ENCODE results near the gene CHD6. TPM values are rescaled to one million over a fixed set of nuclear protein-coding genes. Genes with fewer than 3 reads are reported as not detected.
A peak's percentile ranks its signal among the peaks of the same experiment; 100 is the strongest.

CHD6 gene
- total RNA-seq, 5 donors from 2014 or later (not counting 1 experiment from before 2014, with no cell fraction given), result 68.4 to 105 (median 74.9) TPM

DNA sequence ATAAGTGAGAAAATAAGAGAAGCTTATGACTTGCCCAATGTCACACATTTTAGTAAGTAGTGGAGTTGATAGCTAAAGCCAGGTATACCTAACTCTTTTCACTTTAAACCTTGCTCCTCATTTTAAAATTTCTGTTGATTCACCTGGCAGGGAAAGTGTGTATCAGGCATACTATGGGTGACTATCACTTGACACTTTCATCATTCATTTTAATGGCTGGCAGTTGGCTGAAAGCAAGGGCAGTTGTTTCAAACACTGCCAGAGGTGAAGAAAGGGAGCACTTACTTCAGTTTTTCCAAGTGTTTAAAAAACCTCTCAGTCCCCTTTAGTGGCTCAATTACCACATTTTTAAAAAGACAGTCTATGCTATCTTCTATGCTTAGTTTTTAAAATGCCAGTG, 173.4 kb downstream of the CHD6 start:
- Histone ChIP-seq H3K4me1 (ENCODE audit: control insufficient read depth in 1 of 2, extremely low read depth in 1 of 2, insufficient read depth in 2 of 2, low read length in 2 of 2) (no peaks in the 10 kb centered on the region), H3K27me3 (replicated peaks in 1 of 2; ENCODE audit: control insufficient read depth in 2 of 2, extremely low read depth in 1 of 2, insufficient read depth in 2 of 2, low read length in 1 of 2) (no peaks in the 10 kb centered on the region), H3K27ac (ENCODE audit: low read length) (no peak overlapping the region), H3K4me3 (ENCODE audit: control insufficient read depth in 1 of 2, extremely low read depth in 1 of 2, low read length in 1 of 2) (no peak overlapping the region), H3K36me3 (ENCODE audit: control insufficient read depth in 2 of 2, extremely low read depth in 1 of 2, insufficient read depth in 1 of 2, low read length in 1 of 2) (peaks cover 5 to 85% of the 10 kb centered on the region in 2 donors), H3K9me3 (no peaks in the 10 kb centered on the region)
- H3K27me3 Mint-ChIP-seq, result no peaks in the 10 kb centered on the region
- H3K4me1 Mint-ChIP-seq, result no peaks in the 10 kb centered on the region
- ChIA-PET POLR2A (no interaction called here), CTCF (no interaction called here)
- DNase-seq (no peak), ATAC-seq (replicated peaks in 1 of 4) (no peak)
- H3K27ac Mint-ChIP-seq, result no peak overlapping the region
- no peaks in the 10 kb centered on the region for H3K9me3 Mint-ChIP-seq
- H3K4me3 Mint-ChIP-seq, result no peak overlapping the region
- H3K36me3 Mint-ChIP-seq, result peaks cover 80% of the 10 kb centered on the region

GRCh38 chr20:41443691-41444090, 174.5 kb downstream of the CHD6 start:
- Mint-ChIP-seq H3K4me3 (no peak overlapping the region), H3K36me3 (peaks cover 83% of the 10 kb centered on the region), H3K9me3 (no peaks in the 10 kb centered on the region), H3K27me3 (no peaks in the 10 kb centered on the region), H3K27ac (peak overlapping the region; percentile 29 to 40), H3K4me1 (peaks cover 0 to 3% (median 1%) of the 10 kb centered on the region in 3 donors)
- ChIA-PET CTCF (no interaction called here), POLR2A (no interaction called here)
- Histone ChIP-seq H3K9me3 (no peaks in the 10 kb centered on the region), H3K27me3 (replicated peaks in 1 of 2; ENCODE audit: control insufficient read depth in 2 of 2, extremely low read depth in 1 of 2, insufficient read depth in 2 of 2, low read length in 1 of 2) (no peaks in the 10 kb centered on the region), H3K27ac (ENCODE audit: low read length) (no peak overlapping the region), H3K4me3 (ENCODE audit: control insufficient read depth in 1 of 2, extremely low read depth in 1 of 2, low read length in 1 of 2) (no peak overlapping the region), H3K36me3 (ENCODE audit: control insufficient read depth in 2 of 2, extremely low read depth in 1 of 2, insufficient read depth in 1 of 2, low read length in 1 of 2) (peaks cover 5 to 85% of the 10 kb centered on the region in 2 donors), H3K4me1 (ENCODE audit: control insufficient read depth in 1 of 2, extremely low read depth in 1 of 2, insufficient read depth in 2 of 2, low read length in 2 of 2) (no peaks in the 10 kb centered on the region)
- DNase-seq (no peak), ATAC-seq (replicated peaks in 1 of 4) (no peak)

DNA sequence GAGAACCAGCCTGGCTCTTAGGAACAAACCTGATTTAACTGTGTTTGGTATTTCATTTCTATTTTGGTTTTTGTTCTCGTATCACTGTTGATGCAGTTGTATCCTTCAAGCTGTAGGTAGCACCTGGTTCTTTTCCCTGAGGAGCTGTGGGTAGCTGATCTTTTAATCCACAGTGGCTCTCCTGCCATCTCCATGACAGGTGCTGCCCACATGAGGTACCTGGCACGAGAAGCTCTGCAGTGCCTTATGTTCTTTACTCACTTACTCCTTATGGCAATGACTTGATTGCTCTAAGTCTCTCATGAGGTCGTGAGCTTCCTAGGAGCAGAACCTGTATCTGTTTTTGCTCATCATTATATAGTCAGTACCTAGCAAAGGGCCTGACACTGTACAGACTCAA, 177.3 kb downstream of the CHD6 start:
- ChIA-PET POLR2A (no interaction called here), CTCF (no interaction called here)
- H3K36me3 ChIP-seq (ENCODE audit: control insufficient read depth in 2 of 2, extremely low read depth in 1 of 2, insufficient read depth in 1 of 2, low read length in 1 of 2), result peaks cover 0 to 60% of the 10 kb centered on the region in 2 donors

DNA sequence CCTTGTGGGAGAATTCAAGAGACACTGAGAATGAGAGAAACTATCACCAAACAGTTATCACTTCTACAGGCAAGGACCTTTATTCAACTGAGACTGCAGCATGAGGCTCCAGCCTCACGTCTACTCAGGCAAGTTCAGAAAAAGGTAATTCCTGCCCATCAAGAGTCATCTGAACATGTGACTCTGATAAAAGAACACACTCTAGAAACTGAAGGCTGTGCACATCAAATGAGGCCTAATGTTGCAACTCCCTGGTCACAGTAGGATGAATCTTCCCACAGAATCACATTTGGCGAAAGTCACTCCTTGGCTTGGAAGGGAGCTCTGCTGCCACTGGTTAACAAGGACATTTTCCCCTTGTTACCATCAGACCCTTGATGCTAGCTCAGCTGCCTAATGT, 180.3 kb downstream of the CHD6 start:
- no peaks in the 10 kb centered on the region for H3K27me3 Mint-ChIP-seq
- Histone ChIP-seq H3K27ac (ENCODE audit: low read length) (no peak overlapping the region), H3K27me3 (replicated peaks in 1 of 2; ENCODE audit: control insufficient read depth in 2 of 2, extremely low read depth in 1 of 2, insufficient read depth in 2 of 2, low read length in 1 of 2) (no peaks in the 10 kb centered on the region), H3K9me3 (no peaks in the 10 kb centered on the region), H3K4me3 (ENCODE audit: control insufficient read depth in 1 of 2, extremely low read depth in 1 of 2, low read length in 1 of 2) (no peak overlapping the region), H3K36me3 (ENCODE audit: control insufficient read depth in 2 of 2, extremely low read depth in 1 of 2, insufficient read depth in 1 of 2, low read length in 1 of 2) (peaks cover 0 to 38% of the 10 kb centered on the region in 2 donors), H3K4me1 (ENCODE audit: control insufficient read depth in 1 of 2, extremely low read depth in 1 of 2, insufficient read depth in 2 of 2, low read length in 2 of 2) (peaks cover 0 to 15% of the 10 kb centered on the region in 2 experiments)
- H3K4me3 Mint-ChIP-seq, result no peak overlapping the region
- H3K27ac Mint-ChIP-seq, result peak overlapping the region; percentile 36 to 66
- no peak for DNase-seq
- peaks cover 37 to 53% (median 48%) of the 10 kb centered on the region in 3 donors for H3K4me1 Mint-ChIP-seq
- no peaks in the 10 kb centered on the region for H3K9me3 Mint-ChIP-seq
- CTCF ChIA-PET, result no interaction called here
- 71% methylated on average over 1 of the region's 2 CpGs for WGBS (ENCODE audit: insufficient coverage)
- ATAC-seq (replicated peaks in 1 of 4), result peak in 2 of 4 experiments; percentile 17 to 48
- H3K36me3 Mint-ChIP-seq, result peaks cover 79% of the 10 kb centered on the region
- POLR2A ChIA-PET, result interaction anchor here in 1 of 2 donors (0.8 kb wide), 1 partner anchor 565 kb away, joined by 3 read pairs; no protein-coding TSS in a partner anchor

More for the DNA sequence above, 177.3 kb downstream of the CHD6 start:
- H3K4me1 ChIP-seq (ENCODE audit: control insufficient read depth in 1 of 2, extremely low read depth in 1 of 2, insufficient read depth in 2 of 2, low read length in 2 of 2), result peaks cover 0 to 15% of the 10 kb centered on the region in 2 experiments
- H3K27me3 ChIP-seq (replicated peaks in 1 of 2; ENCODE audit: control insufficient read depth in 2 of 2, extremely low read depth in 1 of 2, insufficient read depth in 2 of 2, low read length in 1 of 2), result no peaks in the 10 kb centered on the region
- H3K4me3 Mint-ChIP-seq, result no peak overlapping the region
- no peak for ATAC-seq (replicated peaks in 1 of 4)
- H3K36me3 Mint-ChIP-seq, result peaks cover 73% of the 10 kb centered on the region
- 70% methylated on average over 2 of the region's 3 CpGs for WGBS (ENCODE audit: insufficient coverage)
- no peaks in the 10 kb centered on the region for H3K9me3 Mint-ChIP-seq
- no peak overlapping the region for H3K4me3 ChIP-seq (ENCODE audit: control insufficient read depth in 1 of 2, extremely low read depth in 1 of 2, low read length in 1 of 2)
- H3K27ac Mint-ChIP-seq, result peak overlapping the region; percentile 66 to 82
- no peaks in the 10 kb centered on the region for H3K9me3 ChIP-seq
- DNase-seq, result no peak
- no peaks in the 10 kb centered on the region for H3K27me3 Mint-ChIP-seq
- H3K4me1 Mint-ChIP-seq, result peaks cover 24 to 29% (median 29%) of the 10 kb centered on the region in 3 donors
- H3K27ac ChIP-seq (ENCODE audit: low read length), result no peak overlapping the region

GRCh38 chr20:41436679-41437078, 181.5 kb downstream of the CHD6 start:
- H3K4me1 ChIP-seq (ENCODE audit: control insufficient read depth in 1 of 2, extremely low read depth in 1 of 2, insufficient read depth in 2 of 2, low read length in 2 of 2), result peaks cover 4 to 15% of the 10 kb centered on the region in 2 experiments
- Mint-ChIP-seq H3K36me3 (peaks cover 73% of the 10 kb centered on the region), H3K4me3 (peak overlapping the region in 2 of 3 donors; percentile 10 to 14), H3K27me3 (no peaks in the 10 kb centered on the region), H3K4me1 (peaks cover 43 to 60% (median 53%) of the 10 kb centered on the region in 3 donors), H3K27ac (peak overlapping the region; percentile 29 to 63), H3K9me3 (no peaks in the 10 kb centered on the region)
- no peaks in the 10 kb centered on the region for H3K9me3 ChIP-seq
- ChIA-PET CTCF (no interaction called here), POLR2A (no interaction called here)
- no peaks in the 10 kb centered on the region for H3K27me3 ChIP-seq (replicated peaks in 1 of 2; ENCODE audit: control insufficient read depth in 2 of 2, extremely low read depth in 1 of 2, insufficient read depth in 2 of 2, low read length in 1 of 2)
- no CpG with 5 or more reads among the region's 4 CpGs for WGBS (ENCODE audit: insufficient coverage)
- peaks cover 0 to 36% of the 10 kb centered on the region in 2 donors for H3K36me3 ChIP-seq (ENCODE audit: control insufficient read depth in 2 of 2, extremely low read depth in 1 of 2, insufficient read depth in 1 of 2, low read length in 1 of 2)
- H3K27ac ChIP-seq (ENCODE audit: low read length), result no peak overlapping the region
- ATAC-seq (replicated peaks in 1 of 4) (peak; percentile 58 to 88 (median 82)), DNase-seq (no peak)
- H3K4me3 ChIP-seq (ENCODE audit: control insufficient read depth in 1 of 2, extremely low read depth in 1 of 2, low read length in 1 of 2), result no peak overlapping the region

DNA sequence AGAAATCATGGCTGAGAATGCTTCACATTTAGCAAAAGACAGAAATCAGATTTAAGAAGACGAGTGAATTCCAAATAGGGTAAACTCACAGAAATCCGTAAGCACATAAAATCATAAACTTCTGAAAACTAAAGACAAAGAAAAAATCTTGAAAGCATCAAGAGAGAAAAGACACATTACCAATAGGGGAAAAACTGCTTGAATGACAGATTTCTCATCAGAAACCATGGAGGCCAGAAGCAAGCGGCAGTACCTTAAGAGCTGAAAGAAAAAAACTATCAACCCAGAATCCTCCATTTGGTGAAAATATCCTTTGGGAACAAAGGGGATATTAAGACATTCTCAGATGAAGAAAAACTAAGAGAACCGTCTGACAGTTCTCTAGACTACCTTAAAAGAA, 185.0 kb downstream of the CHD6 start:
- H3K9me3 Mint-ChIP-seq, result no peaks in the 10 kb centered on the region
- no peaks in the 10 kb centered on the region for H3K9me3 ChIP-seq
- peaks cover 0 to 25% of the 10 kb centered on the region in 2 donors for H3K36me3 ChIP-seq (ENCODE audit: control insufficient read depth in 2 of 2, extremely low read depth in 1 of 2, insufficient read depth in 1 of 2, low read length in 1 of 2)
- ATAC-seq (replicated peaks in 1 of 4) (no peak), DNase-seq (no peak)
- no CpG with 5 or more reads among the region's 4 CpGs for WGBS (ENCODE audit: insufficient coverage)
- CTCF ChIA-PET, result no interaction called here
- H3K27ac Mint-ChIP-seq, result peak overlapping the region; percentile 24 to 45
- no peak overlapping the region for H3K4me3 ChIP-seq (ENCODE audit: control insufficient read depth in 1 of 2, extremely low read depth in 1 of 2, low read length in 1 of 2)
- no peak overlapping the region for H3K27ac ChIP-seq (ENCODE audit: low read length)
- H3K27me3 Mint-ChIP-seq, result no peaks in the 10 kb centered on the region
- POLR2A ChIA-PET, result no interaction called here
- H3K4me3 Mint-ChIP-seq, result no peak overlapping the region
- peaks cover 60 to 82% (median 68%) of the 10 kb centered on the region in 3 donors for H3K4me1 Mint-ChIP-seq
- H3K36me3 Mint-ChIP-seq, result peaks cover 60% of the 10 kb centered on the region
- H3K27me3 ChIP-seq (replicated peaks in 1 of 2; ENCODE audit: control insufficient read depth in 2 of 2, extremely low read depth in 1 of 2, insufficient read depth in 2 of 2, low read length in 1 of 2), result no peaks in the 10 kb centered on the region
- H3K4me1 ChIP-seq (ENCODE audit: control insufficient read depth in 1 of 2, extremely low read depth in 1 of 2, insufficient read depth in 2 of 2, low read length in 2 of 2), result peaks cover 7 to 25% of the 10 kb centered on the region in 2 experiments

- CTCF ChIA-PET, result no interaction called here
- Mint-ChIP-seq H3K9me3 (no peaks in the 10 kb centered on the region), H3K27ac (peak overlapping the region in 1 of 2 donors; percentile 45), H3K36me3 (peaks cover 63% of the 10 kb centered on the region), H3K27me3 (no peaks in the 10 kb centered on the region), H3K4me3 (no peak overlapping the region), H3K4me1 (peaks cover 60 to 82% (median 68%) of the 10 kb centered on the region in 3 donors)
- POLR2A ChIA-PET, result no interaction called here
- Histone ChIP-seq H3K9me3 (no peaks in the 10 kb centered on the region), H3K36me3 (ENCODE audit: control insufficient read depth in 2 of 2, extremely low read depth in 1 of 2, insufficient read depth in 1 of 2, low read length in 1 of 2) (peaks cover 0 to 30% of the 10 kb centered on the region in 2 donors), H3K4me1 (ENCODE audit: control insufficient read depth in 1 of 2, extremely low read depth in 1 of 2, insufficient read depth in 2 of 2, low read length in 2 of 2) (peaks cover 11 to 29% of the 10 kb centered on the region in 2 experiments), H3K27me3 (replicated peaks in 1 of 2; ENCODE audit: control insufficient read depth in 2 of 2, extremely low read depth in 1 of 2, insufficient read depth in 2 of 2, low read length in 1 of 2) (no peaks in the 10 kb centered on the region), H3K4me3 (ENCODE audit: control insufficient read depth in 1 of 2, extremely low read depth in 1 of 2, low read length in 1 of 2) (no peak overlapping the region), H3K27ac (ENCODE audit: low read length) (no peak overlapping the region)
- no peak for ATAC-seq (replicated peaks in 1 of 4)
- DNase-seq, result no peak
Measured at GRCh38 chr20:41432746-41433145, 185.4 kb downstream of the CHD6 start.

Data from T-cell (primary cell).